ENCODE results near the gene RFPL3. TPM values are rescaled to one million over a fixed set of nuclear protein-coding genes. Genes with fewer than 3 reads are reported as not detected.

Gene RFPL3
- total and polyA plus RNA-seq, 2 donors (not counting 1 experiment from before 2014, with no cell fraction given): not detected

DNA sequence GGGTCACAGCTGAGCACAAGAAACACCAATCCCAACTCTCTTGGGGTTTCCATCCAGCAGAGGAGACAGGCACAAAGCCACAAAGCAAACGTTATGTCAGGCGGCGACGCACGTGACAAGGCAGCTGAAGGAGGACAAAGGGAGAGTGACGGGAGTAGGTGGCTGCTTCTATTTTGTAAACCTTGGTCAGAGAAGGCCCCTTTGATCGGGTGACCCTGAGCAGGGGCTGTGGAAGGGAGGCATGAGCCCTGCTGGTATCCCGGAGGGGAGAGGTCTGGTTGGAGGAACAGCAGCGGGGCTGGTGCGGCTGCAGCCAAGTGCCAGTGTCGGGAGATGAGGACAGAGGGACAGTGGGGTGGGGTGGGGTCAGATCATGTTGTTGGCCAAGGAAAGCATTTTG is 17.3 kb upstream of the RFPL3 start:
- Histone ChIP-seq H3K4me2 (replicated peaks; ENCODE audit: low read depth, low read length, poor library complexity, severe bottlenecking) (no peak overlapping the region), H3K27ac (ENCODE audit: low read length in 2 of 2) (no peak overlapping the region), H3K9me3 (ENCODE audit: control extremely low read depth in 1 of 3, control insufficient read depth in 2 of 3, insufficient read depth in 1 of 3, low read length in 2 of 3) (no peaks in the 10 kb centered on the region), H3K4me3 (ENCODE audit: control extremely low read depth in 1 of 5, extremely low read depth in 1 of 5, insufficient read depth in 1 of 5, low read depth in 2 of 5, low read length in 4 of 5) (no peak overlapping the region), H3K36me3 (replicated peaks in 1 of 2; ENCODE audit: control extremely low read depth in 1 of 2, control insufficient read depth in 1 of 2, extremely low read depth in 1 of 2, insufficient read depth in 2 of 2, low read length in 1 of 2) (no peaks in the 10 kb centered on the region), H4K20me1 (ENCODE audit: control insufficient read depth, insufficient read depth, low read length, poor library complexity, severe bottlenecking) (no peaks in the 10 kb centered on the region), H3K79me2 (ENCODE audit: control insufficient read depth, insufficient read depth, low read length) (no peaks in the 10 kb centered on the region), H2AFZ (ENCODE audit: insufficient read depth, low read depth, low read length, poor library complexity, severe bottlenecking) (no peak overlapping the region), H3K4me1 (ENCODE audit: control insufficient read depth in 2 of 2, insufficient read depth in 2 of 2, low read length in 2 of 2) (no peaks in the 10 kb centered on the region), H3K27me3 (replicated peaks in 1 of 4; ENCODE audit: control extremely low read depth in 1 of 4, control insufficient read depth in 3 of 4, insufficient read depth in 4 of 4, low read length in 3 of 4) (no peaks in the 10 kb centered on the region), H3K9ac (ENCODE audit: low read length) (no peak overlapping the region)
- ATAC-seq (ENCODE audit: low read depth): no peak
- DNase-seq: no peak
- WGBS (ENCODE audit: insufficient coverage): 80% methylated on average over 11 of the region's 11 CpGs
- Mint-ChIP-seq H3K27me3 (peaks cover 47% of the 10 kb centered on the region), H3K4me1 (no peaks in the 10 kb centered on the region), H3K27ac (no peak overlapping the region), H3K4me3 (no peak overlapping the region), H3K9me3 (ENCODE audit: insufficient read depth) (no peaks in the 10 kb centered on the region)
- intact Hi-C loops (cut with micrococcal nuclease): no loop called here
- TF ChIP-seq, protein P1, sequence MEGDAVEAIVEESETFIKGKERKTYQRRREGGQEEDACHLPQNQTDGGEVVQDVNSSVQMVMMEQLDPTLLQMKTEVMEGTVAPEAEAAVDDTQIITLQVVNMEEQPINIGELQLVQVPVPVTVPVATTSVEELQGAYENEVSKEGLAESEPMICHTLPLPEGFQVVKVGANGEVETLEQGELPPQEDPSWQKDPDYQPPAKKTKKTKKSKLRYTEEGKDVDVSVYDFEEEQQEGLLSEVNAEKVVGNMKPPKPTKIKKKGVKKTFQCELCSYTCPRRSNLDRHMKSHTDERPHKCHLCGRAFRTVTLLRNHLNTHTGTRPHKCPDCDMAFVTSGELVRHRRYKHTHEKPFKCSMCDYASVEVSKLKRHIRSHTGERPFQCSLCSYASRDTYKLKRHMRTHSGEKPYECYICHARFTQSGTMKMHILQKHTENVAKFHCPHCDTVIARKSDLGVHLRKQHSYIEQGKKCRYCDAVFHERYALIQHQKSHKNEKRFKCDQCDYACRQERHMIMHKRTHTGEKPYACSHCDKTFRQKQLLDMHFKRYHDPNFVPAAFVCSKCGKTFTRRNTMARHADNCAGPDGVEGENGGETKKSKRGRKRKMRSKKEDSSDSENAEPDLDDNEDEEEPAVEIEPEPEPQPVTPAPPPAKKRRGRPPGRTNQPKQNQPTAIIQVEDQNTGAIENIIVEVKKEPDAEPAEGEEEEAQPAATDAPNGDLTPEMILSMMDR (IDR thresholded peaks at IDR 0.05): no peak
- TF ChIP-seq EZH2 (IDR thresholded peaks at IDR 0.05; ENCODE audit: borderline replicate concordance, insufficient read depth, low read depth, low read length, poor library complexity, severe bottlenecking): no peak
- CTCF ChIA-PET: no interaction called here
- POLR2A ChIA-PET: no interaction called here

DNA sequence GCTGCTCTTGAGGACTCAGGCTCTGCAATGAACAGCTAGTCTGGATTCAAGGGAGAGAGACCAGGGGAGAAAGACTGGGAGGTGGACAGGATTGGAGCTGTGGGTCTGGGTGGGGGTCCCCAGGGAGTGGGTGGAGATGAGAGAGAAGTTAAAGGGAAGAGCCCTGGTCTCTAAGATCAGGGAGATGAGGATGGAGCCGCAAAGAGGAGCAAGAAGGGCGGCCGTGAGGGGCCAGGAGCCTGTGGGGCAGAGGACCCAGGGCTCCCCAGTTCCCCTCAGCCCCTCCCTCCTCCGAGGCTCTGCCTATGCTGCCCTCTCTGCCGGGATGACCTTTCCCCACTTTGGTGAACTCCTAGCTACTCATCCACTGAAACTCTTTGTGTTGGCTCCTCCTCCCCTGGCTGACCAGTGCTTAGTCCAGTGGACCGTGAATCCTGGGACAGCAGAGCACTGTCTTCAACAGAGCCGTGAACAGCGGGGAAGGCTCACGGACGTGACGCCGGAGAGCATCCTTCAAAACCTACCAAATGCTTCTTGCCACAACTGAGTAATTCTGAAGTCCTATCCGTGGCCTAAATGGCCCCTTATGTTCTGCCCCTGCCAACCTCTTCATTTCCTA is 16.4 kb upstream of the RFPL3 start:
- no peak overlapping the region for H3K4me3 Mint-ChIP-seq
- no peaks in the 10 kb centered on the region for H3K9me3 Mint-ChIP-seq (ENCODE audit: insufficient read depth)
- Histone ChIP-seq H3K27ac (ENCODE audit: low read length in 2 of 2) (no peak overlapping the region), H3K36me3 (replicated peaks in 1 of 2; ENCODE audit: control extremely low read depth in 1 of 2, control insufficient read depth in 1 of 2, extremely low read depth in 1 of 2, insufficient read depth in 2 of 2, low read length in 1 of 2) (no peaks in the 10 kb centered on the region), H3K4me3 (ENCODE audit: control extremely low read depth in 1 of 5, extremely low read depth in 1 of 5, insufficient read depth in 1 of 5, low read depth in 2 of 5, low read length in 4 of 5) (no peak overlapping the region), H3K79me2 (ENCODE audit: control insufficient read depth, insufficient read depth, low read length) (no peaks in the 10 kb centered on the region), H2AFZ (ENCODE audit: insufficient read depth, low read depth, low read length, poor library complexity, severe bottlenecking) (no peak overlapping the region), H4K20me1 (ENCODE audit: control insufficient read depth, insufficient read depth, low read length, poor library complexity, severe bottlenecking) (no peaks in the 10 kb centered on the region), H3K27me3 (replicated peaks in 1 of 4; ENCODE audit: control extremely low read depth in 1 of 4, control insufficient read depth in 3 of 4, insufficient read depth in 4 of 4, low read length in 3 of 4) (no peaks in the 10 kb centered on the region), H3K4me2 (replicated peaks; ENCODE audit: low read depth, low read length, poor library complexity, severe bottlenecking) (no peak overlapping the region), H3K9me3 (ENCODE audit: control extremely low read depth in 1 of 3, control insufficient read depth in 2 of 3, insufficient read depth in 1 of 3, low read length in 2 of 3) (no peaks in the 10 kb centered on the region), H3K9ac (ENCODE audit: low read length) (no peak overlapping the region), H3K4me1 (ENCODE audit: control insufficient read depth in 2 of 2, insufficient read depth in 2 of 2, low read length in 2 of 2) (no peaks in the 10 kb centered on the region)
- no peaks in the 10 kb centered on the region for H3K4me1 Mint-ChIP-seq
- TF ChIP-seq EZH2 (IDR thresholded peaks at IDR 0.05; ENCODE audit: borderline replicate concordance, insufficient read depth, low read depth, low read length, poor library complexity, severe bottlenecking): no peak
- TF ChIP-seq, protein P1 (IDR thresholded peaks at IDR 0.05): no peak
- no peak overlapping the region for H3K27ac Mint-ChIP-seq
- WGBS (ENCODE audit: insufficient coverage): 90% methylated on average over 10 of the region's 13 CpGs
- intact Hi-C loops (cut with micrococcal nuclease): no loop called here
- peaks cover 50% of the 10 kb centered on the region for H3K27me3 Mint-ChIP-seq
- DNase-seq: no peak
- ChIA-PET POLR2A (no interaction called here), CTCF (no interaction called here)
- ATAC-seq (ENCODE audit: low read depth): no peak
